Muscle layer of duodenum (tissue), 2 donors: Measurements from ENCODE around the gene ASAP3.

Source experiments
- H3K27ac ChIP-seq: one replicate; pipeline ENCODE4 v1.7.0; 2013; ENCODE audit warnings: mild to moderate bottlenecking, low read length
- H3K27me3 ChIP-seq: one replicate; pipeline ENCODE4 v1.7.0; 2013; ENCODE audit warnings: low read depth, mild to moderate bottlenecking, control low read depth, low read length
- H3K36me3 ChIP-seq, 2 donors: one replicate each; pipeline ENCODE4 v1.7.0; 2013; ENCODE audit warnings: low read length in 2 of 2, control low read depth in 1 of 2, mild to moderate bottlenecking in 1 of 2; ENCODE audit not compliant: insufficient read depth in 2 of 2, control insufficient read depth in 1 of 2
- H3K4me1 ChIP-seq, 2 donors: one replicate each; pipeline ENCODE4 v1.7.0; 2013; ENCODE audit warnings: low read length in 2 of 2, mild to moderate bottlenecking in 2 of 2, control low read depth in 1 of 2, moderate library complexity in 1 of 2; ENCODE audit not compliant: insufficient read depth in 2 of 2, control insufficient read depth in 1 of 2
- H3K4me3 ChIP-seq, 2 donors: one replicate each; pipeline ENCODE4 v1.7.0; 2013; ENCODE audit warnings: low read length in 2 of 2, low read depth in 1 of 2, mild to moderate bottlenecking in 1 of 2
- H3K9me3 ChIP-seq, 2 donors: one replicate each; pipeline ENCODE4 v1.7.0; 2013; ENCODE audit warnings: low read length in 2 of 2, control low read depth in 1 of 2, mild to moderate bottlenecking in 1 of 2; ENCODE audit not compliant: control insufficient read depth in 1 of 2
- donor health status: healthy.

Gene ASAP3

DNA sequence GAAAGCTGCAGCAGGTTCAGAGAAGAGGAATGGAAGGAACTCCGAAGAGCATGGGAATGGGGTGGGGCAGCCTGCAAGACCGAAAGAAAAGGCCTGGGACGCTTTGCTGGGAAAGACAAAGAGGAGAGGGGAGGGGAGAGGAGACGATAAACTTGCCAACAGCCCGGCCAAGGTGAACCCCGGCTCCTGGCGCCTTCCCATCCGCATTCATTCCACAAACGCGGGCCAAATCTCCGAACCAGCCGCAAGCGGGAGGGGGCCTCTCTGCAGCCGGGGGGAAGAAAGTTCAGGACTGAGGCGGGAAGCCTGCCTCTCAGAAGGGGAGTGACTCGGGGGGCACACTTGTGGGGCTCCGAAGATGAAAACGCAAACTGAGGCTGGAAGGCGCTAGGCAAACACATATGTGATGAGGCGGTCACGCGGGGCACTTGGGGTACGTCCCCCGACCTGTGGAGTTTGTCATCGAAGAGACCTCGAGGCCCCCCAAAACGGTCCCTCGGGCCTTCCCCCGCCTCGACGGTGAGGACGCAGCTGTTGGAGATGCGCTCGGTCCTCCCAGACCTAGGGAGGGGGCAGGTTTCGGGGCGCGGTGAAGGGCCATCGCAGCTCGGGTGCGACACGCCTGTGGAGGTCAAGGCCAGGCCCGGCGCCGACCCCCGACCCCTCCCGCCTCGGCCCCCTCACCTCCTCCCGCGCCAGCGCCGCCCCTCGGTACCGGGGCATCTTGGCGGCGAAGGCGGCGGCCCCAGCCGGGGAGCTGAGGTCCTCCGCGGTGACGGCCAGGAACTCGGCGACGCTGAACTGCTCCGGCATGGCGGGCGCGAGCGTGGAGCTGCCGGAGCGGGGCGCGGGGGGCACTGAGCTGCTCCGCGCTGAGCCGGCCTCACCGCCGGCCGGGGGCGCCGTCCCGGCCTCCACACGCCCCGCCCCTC lies at the start of gene ASAP3:
TSS of gene ASAP3 (minus strand) at position 859 of the 932 bp plus-strand sequence. CDS start at position 813, 46 bp downstream.
- Histone ChIP-seq H3K9me3 (no peaks in the 10 kb centered on the region), H3K27ac (no peak within 1 kb of the TSS), H3K36me3 (no peaks in the 10 kb centered on the region), H3K4me3 (peak within 1 kb of the TSS; percentile 60 to 84), H3K4me1 (peaks cover 0 to 29% of the 10 kb centered on the region in 2 donors), H3K27me3 (no peaks in the 10 kb centered on the region)

DNA sequence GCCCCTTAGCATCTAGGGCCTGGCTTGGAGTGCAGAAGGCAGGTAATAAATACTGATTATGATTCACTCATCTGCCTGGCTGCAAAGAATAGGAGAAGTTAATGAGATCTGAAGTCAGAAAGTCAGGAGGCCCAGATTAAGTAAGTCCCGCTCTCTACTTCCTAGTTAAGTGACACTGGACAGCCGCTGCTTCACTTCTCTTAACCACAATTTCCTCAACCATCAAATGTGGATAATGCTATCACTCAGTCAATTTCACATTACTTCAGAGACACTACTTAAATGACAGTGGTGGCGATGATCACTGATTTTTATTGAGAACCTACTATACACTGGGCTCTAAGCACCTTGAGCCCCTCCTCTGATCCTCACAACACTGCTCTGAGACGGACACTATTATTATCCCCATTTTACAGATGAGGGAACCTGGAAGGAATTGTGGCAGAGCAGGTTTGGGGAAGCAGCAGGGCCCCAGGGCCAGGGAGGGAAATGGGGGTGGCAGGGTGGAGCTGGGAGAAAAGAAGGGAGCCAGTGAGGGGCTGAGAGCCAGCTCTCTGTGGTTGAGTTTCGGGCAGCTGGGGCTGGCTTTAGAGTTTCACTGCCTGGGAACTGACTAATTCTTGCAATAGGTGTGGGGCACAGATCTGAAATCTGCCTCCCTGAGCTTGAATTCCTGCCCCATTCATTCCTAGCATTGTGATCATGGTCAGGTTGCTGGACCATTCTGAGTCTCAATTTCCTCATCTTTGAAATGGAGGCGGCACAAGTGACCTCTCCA lies 49.5 kb upstream of the ASAP3 start:
- H3K4me1 ChIP-seq: peaks cover 21 to 24% of the 10 kb centered on the region in 2 donors
- H3K4me3 ChIP-seq: no peak overlapping the region

DNA sequence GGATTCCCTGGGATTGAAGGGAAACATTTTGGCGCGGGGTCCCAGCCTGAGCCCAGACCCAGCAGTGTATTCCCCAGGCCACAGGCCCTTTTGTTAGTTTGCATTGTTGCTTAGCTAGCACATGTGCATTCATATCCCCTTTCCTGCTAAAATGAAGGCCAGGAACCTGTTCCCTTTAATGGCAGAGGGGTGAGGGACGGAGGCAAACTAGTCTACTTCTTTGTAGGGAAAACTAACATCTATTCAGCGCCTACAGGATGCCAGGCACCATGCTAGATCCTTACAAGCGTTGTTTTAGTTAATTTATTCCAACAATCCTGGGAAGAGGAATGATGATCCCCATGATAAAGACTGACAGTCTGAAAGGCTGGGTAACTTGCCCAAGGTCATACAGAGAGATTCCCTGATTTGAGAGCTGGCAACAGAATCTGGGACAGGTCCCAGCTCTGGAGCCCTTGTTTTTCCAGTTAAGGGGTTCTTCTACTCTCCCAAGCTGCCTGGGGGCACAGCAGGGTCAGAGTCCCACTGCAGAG lies 47.6 kb upstream of the ASAP3 start:
- no peaks in the 10 kb centered on the region for H3K36me3 ChIP-seq
- no peaks in the 10 kb centered on the region for H3K9me3 ChIP-seq
- peak overlapping the region; percentile 38 to 79 for H3K4me3 ChIP-seq
- no peaks in the 10 kb centered on the region for H3K27me3 ChIP-seq
- H3K27ac ChIP-seq: no peak overlapping the region
- peaks cover 23 to 28% of the 10 kb centered on the region in 2 donors for H3K4me1 ChIP-seq

More for the DNA sequence above, 49.5 kb upstream of the ASAP3 start:
- Histone ChIP-seq H3K27ac (no peak overlapping the region), H3K9me3 (no peaks in the 10 kb centered on the region), H3K27me3 (no peaks in the 10 kb centered on the region), H3K36me3 (no peaks in the 10 kb centered on the region)

DNA sequence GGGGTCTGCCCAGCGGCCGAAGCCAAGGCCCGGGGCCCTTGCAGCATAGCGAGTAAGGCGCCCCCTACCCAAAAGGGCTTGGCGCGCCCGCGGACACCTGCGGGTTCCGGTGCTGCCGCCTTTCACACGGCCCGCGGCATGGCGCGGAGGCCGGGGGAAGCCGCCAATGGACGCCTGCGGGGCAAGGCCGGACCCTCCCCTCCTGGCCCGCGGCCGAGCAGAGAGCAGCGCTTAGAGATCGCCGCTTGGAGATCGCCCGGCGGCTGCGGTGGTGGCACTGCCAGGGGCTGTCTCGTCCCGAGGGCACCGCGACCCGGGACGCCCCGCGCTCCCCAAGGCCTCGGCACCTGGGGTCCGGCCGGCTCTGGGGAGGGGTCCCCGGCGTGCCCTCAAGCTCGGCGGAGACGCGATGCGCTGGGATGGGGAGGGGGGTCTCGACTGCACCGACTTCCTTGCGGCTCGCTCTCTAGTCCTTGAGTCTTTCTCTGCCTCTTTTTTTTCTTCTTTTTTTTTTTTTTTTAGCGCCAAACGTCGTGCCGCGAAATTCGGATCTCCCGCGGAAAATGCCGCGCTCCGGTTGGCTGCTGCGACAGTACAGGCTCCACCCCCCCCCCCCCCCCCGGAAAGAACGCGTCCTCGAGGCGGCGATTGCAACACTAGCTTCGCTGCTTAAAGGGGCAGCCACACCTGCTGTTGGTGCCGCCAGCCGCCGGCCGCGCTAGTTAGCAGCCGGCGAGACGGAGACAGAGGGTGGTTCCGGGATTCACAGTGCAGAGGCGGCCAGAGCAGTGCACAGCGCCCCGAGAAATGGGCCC lies 47.0 kb upstream of the ASAP3 start, which contains the start of gene E2F2:
TSS of gene E2F2 (minus strand) at position 487 of the 815 bp plus-strand sequence. CDS start at position 47, 440 bp downstream.
- H3K4me3 ChIP-seq: peak within 1 kb of the TSS; percentile 38 to 79
- no peaks in the 10 kb centered on the region for H3K27me3 ChIP-seq
- H3K4me1 ChIP-seq: peaks cover 23 to 28% of the 10 kb centered on the region in 2 donors
- no peaks in the 10 kb centered on the region for H3K9me3 ChIP-seq
- H3K36me3 ChIP-seq: no peaks in the 10 kb centered on the region
- H3K27ac ChIP-seq: peak within 1 kb of the TSS; percentile 82

DNA sequence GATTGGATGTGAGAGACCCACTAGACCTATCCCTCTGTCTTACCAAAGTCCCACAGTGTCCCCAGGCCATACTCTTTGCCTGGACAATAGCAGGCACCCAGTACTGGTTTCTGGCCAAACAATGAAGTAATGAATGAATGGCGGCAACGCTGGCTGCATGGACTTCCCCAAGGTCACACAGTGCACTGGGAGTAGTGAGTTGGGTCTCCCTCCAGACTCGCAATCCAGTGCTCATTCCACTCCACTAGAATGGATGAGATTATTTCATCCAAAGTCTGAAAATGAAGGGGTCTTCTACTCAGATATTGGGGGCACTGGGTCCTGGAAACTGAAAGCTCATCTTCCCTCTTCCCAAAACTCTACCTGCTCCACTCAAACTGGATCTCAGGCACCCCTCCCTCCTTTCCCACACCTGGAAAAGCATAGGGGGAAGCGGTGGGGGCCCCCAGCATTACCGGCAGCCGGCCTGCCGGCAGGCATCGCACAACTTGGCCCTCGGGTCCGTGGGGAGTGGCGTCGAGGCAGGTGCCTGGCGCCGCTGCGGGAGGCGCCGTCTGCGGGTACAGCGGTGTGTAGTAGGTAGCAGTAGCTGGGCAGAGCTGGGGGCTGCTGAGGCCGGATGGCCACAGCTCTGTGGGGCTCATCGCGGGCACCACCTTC lies 46.2 kb upstream of the ASAP3 start:
- peak overlapping the region; percentile 82 for H3K27ac ChIP-seq
- no peaks in the 10 kb centered on the region for H3K9me3 ChIP-seq
- H3K4me1 ChIP-seq: peaks cover 23 to 28% of the 10 kb centered on the region in 2 donors
- H3K36me3 ChIP-seq: no peaks in the 10 kb centered on the region
- peak overlapping the region; percentile 38 to 79 for H3K4me3 ChIP-seq
- no peaks in the 10 kb centered on the region for H3K27me3 ChIP-seq

DNA sequence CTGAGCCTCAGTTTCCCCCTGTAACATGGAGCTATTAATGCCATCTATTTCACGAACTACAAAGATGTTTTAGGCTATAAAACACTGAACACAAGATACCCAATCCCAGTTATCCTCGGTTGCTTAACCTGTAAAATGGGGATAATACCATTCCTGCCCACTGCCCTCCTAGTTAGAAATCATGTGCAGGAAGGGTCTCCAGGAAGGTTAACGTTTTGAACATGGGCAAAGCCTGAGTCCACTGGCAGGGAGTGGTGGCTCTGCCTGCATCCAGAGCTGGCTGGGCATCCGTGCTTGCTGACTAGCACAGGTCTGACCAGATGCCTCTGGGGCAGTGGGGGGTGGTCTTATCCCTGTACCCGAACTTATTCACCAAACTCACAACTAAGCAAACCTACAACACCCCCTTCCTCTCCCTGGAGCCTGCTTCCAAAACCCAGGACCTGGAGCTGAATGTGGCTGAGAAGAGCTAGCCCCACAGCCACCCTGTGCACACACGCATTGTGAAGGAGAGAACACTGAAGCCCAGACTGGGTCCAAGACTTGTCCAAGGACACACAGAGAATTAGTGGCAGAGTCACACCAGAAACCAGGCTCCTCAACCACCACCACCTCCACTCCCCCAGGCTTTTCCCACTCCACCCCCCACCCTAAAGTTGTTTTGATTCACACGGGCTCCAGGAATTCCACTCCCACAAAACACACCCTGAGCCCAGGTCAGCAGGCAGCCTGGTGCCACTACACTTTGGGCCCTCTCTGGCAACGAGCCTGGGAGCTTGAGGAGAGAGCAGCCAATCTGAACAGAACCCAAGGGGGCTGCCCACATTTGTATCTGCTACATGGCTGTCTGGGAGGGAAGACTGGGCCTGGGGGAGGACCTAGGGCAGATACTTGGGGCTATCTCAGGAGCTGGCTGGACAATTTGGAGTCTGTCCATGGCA lies 45.4 kb upstream of the ASAP3 start:
- H3K27ac ChIP-seq: peak overlapping the region; percentile 82
- no peaks in the 10 kb centered on the region for H3K36me3 ChIP-seq
- peak overlapping the region in 1 of 2 donors; percentile 38 for H3K4me3 ChIP-seq
- no peaks in the 10 kb centered on the region for H3K9me3 ChIP-seq
- H3K27me3 ChIP-seq: no peaks in the 10 kb centered on the region
- peaks cover 23 to 28% of the 10 kb centered on the region in 2 donors for H3K4me1 ChIP-seq

DNA sequence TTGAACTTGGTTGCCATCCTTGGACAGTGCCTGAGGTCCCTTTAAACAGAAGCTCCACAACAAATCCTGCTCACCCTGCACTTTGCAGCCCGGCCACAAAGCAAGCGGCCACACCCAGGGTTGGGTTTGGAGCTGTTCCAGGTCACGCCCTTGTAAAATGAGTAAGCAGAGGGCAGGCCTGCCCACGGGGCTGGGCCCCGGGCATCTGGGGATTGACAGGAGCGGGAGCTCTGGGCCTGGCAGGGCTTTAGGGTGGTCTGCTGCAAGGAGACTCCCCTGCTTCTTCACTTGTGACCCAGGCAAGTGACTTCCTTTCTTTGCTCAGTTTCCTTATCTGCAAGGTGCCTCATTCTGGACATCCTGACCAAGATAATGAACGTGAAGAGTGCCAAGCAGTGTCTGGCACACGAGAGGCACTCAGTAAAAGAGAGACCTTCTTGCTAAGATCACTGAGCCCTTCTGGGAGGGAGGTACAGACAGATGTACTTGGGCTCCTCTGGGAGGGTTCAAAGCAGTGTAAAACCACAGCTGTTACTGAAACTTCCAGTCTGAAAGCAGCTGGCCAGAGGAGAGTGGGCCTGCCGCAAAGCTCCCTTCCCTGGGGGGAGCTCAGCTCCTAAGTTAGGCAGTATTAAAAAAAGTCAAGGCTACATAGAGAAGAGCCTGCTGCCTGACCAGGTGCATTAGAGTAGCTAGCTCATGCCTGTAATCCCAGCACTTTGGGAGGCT lies 44.4 kb upstream of the ASAP3 start:
- H3K9me3 ChIP-seq: no peaks in the 10 kb centered on the region
- no peaks in the 10 kb centered on the region for H3K27me3 ChIP-seq
- H3K4me3 ChIP-seq: peak overlapping the region in 1 of 2 donors; percentile 19
- peak overlapping the region; percentile 82 for H3K27ac ChIP-seq
- H3K36me3 ChIP-seq: no peaks in the 10 kb centered on the region
- peaks cover 23 to 28% of the 10 kb centered on the region in 2 donors for H3K4me1 ChIP-seq

DNA sequence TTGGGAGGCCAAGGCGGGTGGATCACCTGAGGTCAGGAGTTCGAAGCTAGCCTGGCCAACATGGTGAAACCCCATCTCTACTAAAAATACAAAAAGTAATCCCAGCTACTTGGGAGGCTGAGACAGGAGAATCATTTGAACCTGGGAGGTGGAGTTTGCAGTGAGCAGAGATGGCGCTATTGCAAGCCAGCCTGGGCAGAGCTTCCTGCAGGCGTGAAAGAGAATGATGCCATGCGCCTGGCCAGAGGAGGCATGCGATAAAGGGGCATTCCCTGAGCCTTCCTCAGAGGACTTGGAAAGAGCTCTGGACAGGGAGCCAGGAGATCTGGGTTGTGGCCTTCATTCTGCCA lies 43.9 kb upstream of the ASAP3 start:
- Histone ChIP-seq H3K4me3 (no peak overlapping the region), H3K27ac (peak overlapping the region; percentile 6), H3K36me3 (no peaks in the 10 kb centered on the region), H3K9me3 (no peaks in the 10 kb centered on the region), H3K27me3 (no peaks in the 10 kb centered on the region), H3K4me1 (peaks cover 23 to 28% of the 10 kb centered on the region in 2 donors)

DNA sequence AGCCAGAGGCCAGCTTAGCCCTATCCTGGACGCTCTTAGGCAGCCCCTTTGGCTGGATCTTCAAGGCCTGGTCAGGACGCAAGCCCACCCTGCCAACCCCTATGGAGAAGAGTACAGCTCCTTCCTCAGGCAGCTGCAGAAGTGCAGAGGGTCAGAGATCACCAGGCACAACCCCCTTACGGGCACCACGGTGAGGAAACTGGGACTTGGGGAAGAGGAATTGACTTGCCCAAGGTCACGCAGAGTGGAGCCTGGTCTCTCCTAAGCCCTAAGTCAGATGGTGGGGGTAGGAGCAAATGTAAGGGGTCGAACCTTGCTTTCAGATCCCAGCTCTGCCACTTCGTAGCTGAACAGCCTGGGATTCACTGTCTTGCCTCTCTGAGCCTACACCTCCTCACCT lies 43.4 kb upstream of the ASAP3 start:
- H3K27me3 ChIP-seq: no peaks in the 10 kb centered on the region
- no peaks in the 10 kb centered on the region for H3K9me3 ChIP-seq
- H3K27ac ChIP-seq: peak overlapping the region; percentile 6
- no peaks in the 10 kb centered on the region for H3K36me3 ChIP-seq
- no peak overlapping the region for H3K4me3 ChIP-seq
- H3K4me1 ChIP-seq: peaks cover 23 to 28% of the 10 kb centered on the region in 2 donors
